ENCODE data around the gene STEAP1. TPM values are rescaled to one million over a fixed set of nuclear protein-coding genes. Genes with fewer than 3 reads are reported as not detected.
A peak's percentile ranks its signal among the peaks of the same experiment; 100 is the strongest.
"Not testable (repeated sequence)": the region's sequence is repeated elsewhere in the genome, so short reads cannot be mapped to it uniquely, and the experiment has no call there.

STEAP1 gene
- 33.7 and 41.3 TPM in 2 replicates for total RNA-seq (2014; rRNA removed)
- 4.9 TPM for polyA plus RNA-seq (2012)

GRCh38 chr7:90153943-90154771 is at the start of gene STEAP1:
TSS of gene STEAP1 (plus strand) at chr7:90154469. CDS start at chr7:90159789, 5,320 bp downstream.
- DNase-seq (ENCODE audit: low read depth): peak; percentile 90

- DNase-seq (ENCODE audit: low read depth): not testable (repeated sequence)
These were observed 39.3 kb upstream of the STEAP1 start for GRCh38 chr7:90114972-90115371.

GRCh38 chr7:90118551-90119177 is 35.6 kb upstream of the STEAP1 start:
- not testable (repeated sequence) for DNase-seq (ENCODE audit: low read depth)

- DNase-seq (ENCODE audit: low read depth): peak; percentile 20
These were observed 34.9 kb upstream of the STEAP1 start for GRCh38 chr7:90119178-90119971.

DNA sequence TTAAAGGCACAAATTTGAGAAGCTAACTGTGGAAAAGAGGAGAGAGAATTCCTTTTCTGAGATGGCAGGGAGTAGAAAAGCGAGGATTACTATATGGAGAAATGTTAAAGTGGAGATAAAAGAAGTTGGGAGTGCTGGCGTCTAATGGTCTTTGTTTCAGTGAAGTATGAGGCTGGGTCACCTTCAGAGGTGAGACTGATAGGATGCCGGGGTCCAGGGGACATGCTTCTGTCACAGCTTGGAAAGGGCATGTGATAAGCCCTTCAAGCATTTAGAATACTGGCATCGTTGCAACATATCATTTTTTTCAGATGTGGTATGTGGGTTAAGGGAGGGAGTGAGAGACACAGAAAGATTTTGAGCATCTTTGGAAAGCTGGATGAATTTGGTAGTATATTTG is 34.1 kb upstream of the STEAP1 start:
- not testable (repeated sequence) for DNase-seq (ENCODE audit: low read depth)

DNA sequence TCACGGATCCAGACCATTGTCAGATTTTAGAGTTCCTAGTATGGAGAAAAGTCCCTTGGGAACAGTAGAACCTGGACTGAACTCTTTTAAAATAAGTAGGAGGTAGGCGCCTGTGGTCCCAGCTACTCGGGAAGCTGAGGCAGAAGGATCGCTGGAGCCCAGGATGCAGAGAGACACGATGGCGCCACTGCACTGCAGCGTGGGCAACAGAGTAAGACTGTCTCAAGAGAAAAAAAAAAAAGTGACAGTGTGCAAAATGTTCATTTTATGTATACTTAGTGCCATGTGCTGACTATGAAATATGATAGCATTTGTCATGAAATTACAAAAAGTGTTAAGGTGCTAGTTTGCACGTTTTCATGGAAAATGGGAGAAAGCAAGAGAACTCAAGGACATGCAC is 22.5 kb upstream of the STEAP1 start:
- DNase-seq (ENCODE audit: low read depth): not testable (repeated sequence)

- DNase-seq (ENCODE audit: low read depth): not testable (repeated sequence)
These were observed 6.9 kb upstream of the STEAP1 start for GRCh38 chr7:90147079-90147960.

- DNase-seq (ENCODE audit: low read depth): not testable (repeated sequence)
These were observed 4.8 kb upstream of the STEAP1 start for GRCh38 chr7:90149428-90149827.

- not testable (repeated sequence) for DNase-seq (ENCODE audit: low read depth)
These were observed 2.4 kb upstream of the STEAP1 start for GRCh38 chr7:90151884-90152283.

GRCh38 chr7:90152642-90153253 is 1.5 kb upstream of the STEAP1 start:
- DNase-seq (ENCODE audit: low read depth): peak; percentile 78

DNA sequence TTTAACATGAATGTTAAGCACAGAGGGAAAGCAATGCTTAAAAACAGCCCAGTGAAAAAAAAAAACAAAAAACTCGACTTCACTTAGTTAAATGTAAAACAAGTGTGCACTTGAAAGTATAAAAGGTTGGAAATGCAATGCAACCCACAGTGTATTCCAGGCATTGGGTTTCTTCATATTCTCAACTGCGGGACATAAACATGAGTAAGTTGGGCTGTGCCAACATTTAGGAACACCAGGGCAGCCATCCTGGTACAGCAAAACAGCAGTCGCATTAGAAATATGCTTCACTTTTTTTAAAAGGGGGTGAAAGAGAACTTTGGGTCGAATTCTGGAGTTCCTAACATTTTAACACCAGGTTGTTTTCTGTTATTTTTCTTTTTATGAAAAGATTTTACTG is 937 bp downstream of the STEAP1 start:
- no peak for DNase-seq (ENCODE audit: low read depth)

DNA sequence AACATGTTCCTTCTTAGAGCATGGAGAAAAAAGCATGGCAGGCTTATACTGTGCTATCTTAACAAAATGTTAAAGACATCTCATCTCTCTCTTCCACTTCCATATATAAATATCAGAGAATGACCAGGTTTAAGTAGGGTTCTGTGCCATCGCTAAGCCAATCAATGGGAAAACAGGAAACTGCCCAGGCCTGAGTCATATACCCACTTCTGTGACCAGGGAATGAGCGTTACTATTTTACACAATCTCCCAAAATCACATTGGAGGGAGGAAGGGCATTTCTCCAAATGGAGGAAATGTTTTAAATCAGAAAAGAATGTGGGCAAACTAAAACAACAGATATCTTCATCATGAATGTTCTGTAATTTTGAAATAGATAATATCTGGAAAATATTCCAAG is 3.1 kb downstream of the STEAP1 start:
- peak; percentile 55 for DNase-seq (ENCODE audit: low read depth)

- DNase-seq (ENCODE audit: low read depth): peak; percentile 15
These were observed 3.6 kb downstream of the STEAP1 start for GRCh38 chr7:90157761-90158350.

DNA sequence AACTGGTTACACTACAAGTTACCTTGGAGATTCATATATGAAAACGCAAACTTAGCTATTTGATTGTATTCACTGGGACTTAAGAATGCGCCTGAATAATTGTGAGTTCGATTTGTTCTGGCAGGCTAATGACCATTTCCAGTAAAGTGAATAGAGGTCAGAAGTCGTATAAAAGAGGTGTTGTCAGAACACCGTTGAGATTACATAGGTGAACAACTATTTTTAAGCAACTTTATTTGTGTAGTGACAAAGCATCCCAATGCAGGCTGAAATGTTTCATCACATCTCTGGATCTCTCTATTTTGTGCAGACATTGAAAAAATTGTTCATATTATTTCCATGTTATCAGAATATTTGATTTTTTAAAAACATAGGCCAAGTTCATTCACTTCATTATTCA is 9.3 kb downstream of the STEAP1 start:
- no peak for DNase-seq (ENCODE audit: low read depth)

GRCh38 chr7:90165724-90166123 is 11.5 kb downstream of the STEAP1 start:
- DNase-seq (ENCODE audit: low read depth): no peak

- DNase-seq (ENCODE audit: low read depth): no peak
These were observed 11.9 kb downstream of the STEAP1 start for GRCh38 chr7:90166153-90166552.

DNA sequence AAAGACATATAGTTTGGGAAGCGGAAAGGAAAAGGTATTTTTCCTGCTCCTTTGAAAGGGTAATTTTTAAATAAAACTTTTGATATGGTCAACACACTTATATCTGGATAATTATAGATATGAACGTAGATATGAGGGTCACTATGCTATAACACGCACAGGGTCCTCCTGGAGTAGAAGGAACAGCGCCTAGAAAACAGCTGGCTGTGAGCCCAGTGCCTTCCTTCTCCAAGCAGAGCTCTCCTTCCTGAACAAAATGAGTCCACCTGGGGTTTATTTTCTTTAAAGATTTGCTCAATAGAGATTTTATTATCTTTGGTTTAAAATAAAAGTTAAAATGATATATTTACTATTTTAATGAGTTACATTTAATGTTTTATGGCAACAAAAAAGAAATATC is 13.1 kb downstream of the STEAP1 start:
- DNase-seq (ENCODE audit: low read depth): no peak

GRCh38 chr7:90169891-90170290 is 15.6 kb downstream of the STEAP1 start:
- no peak for DNase-seq (ENCODE audit: low read depth)

- no peak for DNase-seq (ENCODE audit: low read depth)
These were observed 17.9 kb downstream of the STEAP1 start for GRCh38 chr7:90172121-90172520.

DNA sequence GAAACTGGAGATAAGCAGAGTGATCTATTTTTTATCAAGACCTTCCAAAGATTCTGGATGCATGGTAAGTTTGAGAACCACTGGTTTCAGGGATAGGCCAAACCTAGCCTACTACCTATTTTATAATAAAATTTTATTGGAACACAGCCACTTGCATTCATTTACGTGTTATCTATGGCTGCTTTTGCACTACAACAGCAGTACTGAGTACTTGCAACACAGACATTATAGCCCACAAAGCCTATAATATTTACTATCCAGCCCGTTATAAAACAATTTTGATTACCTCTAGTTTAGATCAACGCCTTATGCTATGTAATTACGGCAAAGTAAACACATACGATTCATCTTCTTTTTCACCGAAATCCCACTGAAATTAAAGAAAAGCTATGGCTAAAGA is 18.4 kb downstream of the STEAP1 start:
- no peak for DNase-seq (ENCODE audit: low read depth)
